Endothelial cell of umbilical vein (primary cell): ENCODE data around the gene FKBP8. TPM values are rescaled to one million over a fixed set of nuclear protein-coding genes. Genes with fewer than 3 reads are reported as not detected.

Experiments
- BruUV-seq: library from RNA; stranded (reverse); fragments of 400-500 nt; replicated peaks from 2 replicates; lab custom pipeline; 2021; lab: Mats Ljungman, UMichigan
- CTCF ChIA-PET: fragments of 300-600, 350-600 bp; sonication (Branson Sonifier 250); formaldehyde crosslinking; loops from one replicate; lab custom pipeline; 2021; ENCODE audit warnings: antibody characterized with exemption, inconsistent platforms; lab: Charles Lee
- POLR2A ChIA-PET: fragments of 300-600, 350-600 bp; sonication (Branson Sonifier 250); formaldehyde crosslinking; loops from one replicate; lab custom pipeline; 2021; ENCODE audit warnings: antibody characterized with exemption, inconsistent platforms; lab: Charles Lee
- DNase-seq: peaks from one replicate; pipeline ENCODE4 v3.0.0-alpha.2; 2011; ENCODE audit warnings: low read depth, low spot score
- FAIRE-seq: peaks from 2 replicates; lab custom pipeline; 2011; peaks lifted over from hg19 to GRCh38; lab: Jason Lieb, UNC
- H2AFZ ChIP-seq: 2 replicates; pipeline ENCODE4 v1.6.0; 2012; ENCODE audit warnings: low read depth, low read length, control low read depth, inconsistent platforms
- H3K27ac ChIP-seq: 2 replicates; pipeline ENCODE4 v1.5.1; 2011; ENCODE audit warnings: low read depth, mild to moderate bottlenecking, control low read depth, low read length, moderate library complexity; ENCODE audit not compliant: insufficient read depth
- H3K27me3 ChIP-seq, 2 experiments: 2 replicates each; pipeline versions ENCODE4 v1.6.0 to v1.6.1; 2011; ENCODE audit warnings: low read length in 2 of 2, mixed read lengths in 1 of 2; ENCODE audit not compliant: control insufficient read depth in 2 of 2, insufficient read depth in 2 of 2
- H3K36me3 ChIP-seq, 2 experiments: 2 replicates in 1 of 2; 3 replicates in 1 of 2; pipeline ENCODE4 v1.5.1; 2011; ENCODE audit warnings: low read length in 2 of 2, mild to moderate bottlenecking in 1 of 2, moderate library complexity in 1 of 2; ENCODE audit not compliant: control insufficient read depth in 2 of 2, insufficient read depth in 2 of 2; ENCODE audit errors: extremely low read depth in 1 of 2
- H3K4me1 ChIP-seq: 3 replicates; pipeline ENCODE4 v1.5.1; 2011; ENCODE audit warnings: mild to moderate bottlenecking, low read length; ENCODE audit not compliant: control insufficient read depth, insufficient read depth; ENCODE audit errors: extremely low read depth
- H3K4me2 ChIP-seq: 2 replicates; pipeline ENCODE4 v1.6.1; 2011; ENCODE audit warnings: low read length, control low read depth, mixed read lengths; ENCODE audit not compliant: insufficient read depth
- H3K4me3 ChIP-seq, 3 experiments: fragments of 200-600 bp in 1 of 3; sonication (generic), shearing (Covaris generic) in 1 of 3; replicated peaks in 1 of 3; 2 replicates each; pipeline ENCODE4 v1.5.1; 2011 to 2016; ENCODE audit warnings: control low read depth in 3 of 3, low read length in 3 of 3, mild to moderate bottlenecking in 2 of 3, inconsistent platforms in 1 of 3, low read depth in 1 of 3, moderate library complexity in 1 of 3; ENCODE audit not compliant: insufficient read depth in 1 of 3
- H3K79me2 ChIP-seq: 2 replicates; pipeline ENCODE4 v1.6.0; 2012; ENCODE audit warnings: low read length, inconsistent platforms; ENCODE audit not compliant: control insufficient read depth, insufficient read depth
- H3K9ac ChIP-seq: replicated peaks from 2 replicates; pipeline ENCODE3; 2011; ENCODE audit warnings: low read length, control low read depth; ENCODE audit not compliant: insufficient read depth; ENCODE audit errors: extremely low read depth
- H3K9me1 ChIP-seq: replicated peaks from 3 replicates; pipeline ENCODE4 v1.6.0; 2011; ENCODE audit warnings: mild to moderate bottlenecking, low read length; ENCODE audit not compliant: control insufficient read depth, insufficient read depth; ENCODE audit errors: extremely low read depth
- H3K9me3 ChIP-seq: replicated peaks from 2 replicates; pipeline ENCODE4 v1.5.1; 2012; ENCODE audit warnings: low read length, inconsistent platforms; ENCODE audit not compliant: control insufficient read depth, insufficient read depth
- H4K20me1 ChIP-seq: replicated peaks from 2 replicates; pipeline ENCODE3; 2011; ENCODE audit warnings: mild to moderate bottlenecking, low read length; ENCODE audit not compliant: control insufficient read depth, insufficient read depth; ENCODE audit errors: extremely low read depth
- CTCF ChIP-seq, 2 donors: IDR thresholded peaks; 1 replicate in 1 of 2; 2 replicates in 1 of 2; pipeline ENCODE4 v1.5.1; 2011; ENCODE audit warnings: low read length in 2 of 2, mild to moderate bottlenecking in 2 of 2, moderate library complexity in 2 of 2, control low read depth in 1 of 2, inconsistent platforms in 1 of 2, low read depth in 1 of 2; ENCODE audit not compliant: insufficient read depth in 1 of 2; ENCODE audit errors: extremely low read depth in 1 of 2
- EZH2 ChIP-seq: IDR thresholded peaks from 2 replicates; pipeline ENCODE4 v1.6.1; 2012; ENCODE audit warnings: borderline replicate concordance, low read depth, mild to moderate bottlenecking, moderate library complexity, low read length, inconsistent platforms; ENCODE audit not compliant: severe bottlenecking
- FOS ChIP-seq: IDR thresholded peaks from 2 replicates; pipeline ENCODE4 v1.6.1; 2011; ENCODE audit warnings: mild to moderate bottlenecking, low read length, moderate library complexity, borderline replicate concordance; ENCODE audit not compliant: insufficient read depth
- GATA2 ChIP-seq: IDR thresholded peaks from 2 replicates; pipeline ENCODE4 v1.7.0; 2011; ENCODE audit warnings: low read depth, mild to moderate bottlenecking, moderate library complexity, mixed read lengths, low read length; ENCODE audit not compliant: insufficient read length, insufficient read depth
- JUN ChIP-seq: IDR thresholded peaks from 2 replicates; pipeline ENCODE4 v1.6.1; 2011; ENCODE audit warnings: borderline replicate concordance, low read depth; ENCODE audit not compliant: insufficient read length, insufficient read depth
- MAX ChIP-seq: IDR thresholded peaks from 2 replicates; pipeline ENCODE4 v1.6.1; 2011; ENCODE audit not compliant: insufficient read depth, insufficient read length
- MYC ChIP-seq: IDR thresholded peaks from one replicate; pipeline ENCODE4 v1.6.1; 2011; ENCODE audit warnings: mild to moderate bottlenecking, low read depth, low read length
- POLR2A ChIP-seq: IDR thresholded peaks from 2 replicates; pipeline ENCODE4 v1.6.1; 2012; ENCODE audit warnings: low read depth, mild to moderate bottlenecking, control low read depth, low read length
- POLR2AphosphoS5 ChIP-seq: IDR thresholded peaks from 2 replicates; pipeline ENCODE4 v1.6.1; 2012; ENCODE audit warnings: low read depth, mild to moderate bottlenecking, control low read depth, low read length, moderate library complexity; ENCODE audit not compliant: insufficient read depth
- dilution Hi-C: fragments of 300-500 bp; cut with MboI; formaldehyde crosslinking; loops from one replicate; pipeline ENCODE4 v1.15.0; 2019; ENCODE audit warnings: low sequenced_read_pairs; ENCODE audit not compliant: extremely low pct_ligation_motif_present
- intact Hi-C: fragments of 100-400 bp; cut with micrococcal nuclease; formaldehyde crosslinking; loops from one replicate; pipeline ENCODE4 v1.10.0; 2022
- polyA plus RNA-seq, 4 experiments: library from polyadenylated mRNA; depleted of rRNA in 3 of 4; stranded (reverse) in 3 of 4; unstranded in 1 of 4; fragments of >200 nt; gene quantifications; 2 replicates each; pipeline versions ENCODE4 v1.2.1 to v1.2.3, GENCODE V29; 2011 to 2012; ENCODE audit warnings: missing spikeins in 1 of 4
- total RNA-seq: library from RNA; stranded (reverse); gene quantifications from 2 replicates; pipeline ENCODE4 v1.2.3, GENCODE V29; 2021

Gene FKBP8
- total and polyA plus RNA-seq, 2 donors (not counting 3 experiments of a cell fraction or from before 2014, with no cell fraction given): 150 to 173 TPM

- FAIRE-seq (no peak), DNase-seq (no peak)
- peaks cover 27% of the 10 kb centered on the region for H3K4me1 ChIP-seq
- no peak overlapping the region for H2AFZ ChIP-seq
- peaks cover 81% of the 10 kb centered on the region for H3K79me2 ChIP-seq
- dilution Hi-C loops (no loop called here), intact Hi-C loops (no loop called here)
- H3K9me3 ChIP-seq: no peaks in the 10 kb centered on the region
- H4K20me1 ChIP-seq: peaks cover 2% of the 10 kb centered on the region
- TF ChIP-seq CTCF (IDR thresholded peaks at IDR 0.05; ENCODE audit: extremely low read depth in 1 of 2, insufficient read depth in 1 of 2, low read depth in 1 of 2, low read length in 2 of 2) (no peak), POLR2A (no peak), MAX (no peak), FOS (no peak), EZH2 (no peak), POLR2AphosphoS5 (no peak), JUN (no peak), MYC (no peak), GATA2 (no peak)
- CTCF ChIA-PET: interaction anchor here (1.7 kb wide), 1 partner anchor 49 kb away, joined by 3 read pairs; no protein-coding TSS in a partner anchor
- no peaks in the 10 kb centered on the region for H3K36me3 ChIP-seq
- no peaks in the 10 kb centered on the region for H3K27me3 ChIP-seq
- H3K4me3 ChIP-seq: no peak overlapping the region
- no peak overlapping the region for H3K4me2 ChIP-seq
- no TSS peak for BruUV-seq
- no peak overlapping the region for H3K27ac ChIP-seq
- POLR2A ChIA-PET: interaction anchor here (0.6 kb wide), 1 partner anchor 157 kb away, joined by 3 read pairs; no protein-coding TSS in a partner anchor
- no peak overlapping the region for H3K9ac ChIP-seq
- no peaks in the 10 kb centered on the region for H3K9me1 ChIP-seq
These were observed 27.4 kb downstream of the FKBP8 start for GRCh38 chr19:18515959-18516358.
